Astrocyte of the cerebellum (primary cell): Measurements from ENCODE around the gene F2RL1.
"Not testable (repeated sequence)": the region's sequence is repeated elsewhere in the genome, so short reads cannot be mapped to it uniquely, and the experiment has no call there.

ENCODE experiments used
- DNase-seq: peaks from one replicate; pipeline ENCODE4 v3.0.0-alpha.2; 2011; ENCODE audit warnings: low read depth
- H3K4me3 ChIP-seq: 2 replicates; pipeline ENCODE4 v1.5.1; 2011; ENCODE audit warnings: mild to moderate bottlenecking, low read depth, low read length, moderate library complexity
- in situ Hi-C: cut with HindIII; loops from 2 replicates; pipeline ENCODE4 v1.10.0; 2017; ENCODE audit warnings: low sequenced_read_pairs
- TF ChIP-seq, protein P1 (sequence below): IDR thresholded peaks from 2 replicates; pipeline ENCODE4 v1.5.1; 2012; ENCODE audit warnings: low read length, low read depth, moderate library complexity, mild to moderate bottlenecking; ENCODE audit errors: missing control alignments

F2RL1 gene

DNA sequence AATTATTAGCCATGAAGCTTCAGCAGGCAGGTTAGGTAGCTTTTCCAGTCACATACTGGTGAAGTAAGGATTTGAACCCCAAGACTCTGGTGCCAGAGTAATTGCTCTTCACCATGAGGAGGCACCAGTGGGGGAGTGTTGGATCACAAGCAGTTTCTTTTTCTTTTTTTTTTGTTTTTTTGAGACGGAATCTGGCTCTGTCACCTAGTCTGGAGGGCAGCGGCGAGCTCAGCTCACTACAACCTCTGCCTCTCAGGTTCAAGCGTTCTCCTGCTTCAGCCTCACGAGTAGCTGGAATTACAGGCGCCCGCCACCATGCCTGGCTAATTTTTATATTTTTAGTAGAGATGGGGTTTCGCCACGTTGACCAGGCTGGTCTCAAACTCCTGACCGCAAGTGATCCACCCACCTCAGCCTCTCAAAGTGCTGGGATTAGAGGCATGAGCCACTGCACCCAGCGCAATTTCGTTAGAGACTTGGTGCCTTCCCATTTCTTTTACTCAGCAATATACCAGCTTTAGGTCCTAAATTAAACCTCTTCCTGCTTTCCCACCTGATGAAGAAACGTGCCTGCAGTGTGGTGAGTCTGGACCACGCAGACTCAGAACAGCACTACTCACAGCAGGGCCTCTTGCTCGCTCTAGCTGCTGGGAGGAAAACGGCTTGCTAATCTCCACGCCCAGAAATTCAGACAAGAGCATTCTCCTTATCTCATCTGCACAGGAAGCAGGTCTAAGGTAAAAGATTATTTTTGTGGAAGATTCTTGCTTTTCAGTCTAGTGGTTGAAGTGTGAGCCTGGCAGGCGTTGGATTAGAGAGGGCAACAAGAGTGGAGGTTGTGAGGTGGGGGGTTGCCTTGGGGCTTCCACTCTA lies 30.8 kb downstream of the F2RL1 start, which contains the start of gene S100Z:
Gene S100Z (plus strand): TSS at position 596 of the 873 bp plus-strand sequence. CDS start 25,346 bp downstream, outside the sequence.
- TF ChIP-seq, protein P1, sequence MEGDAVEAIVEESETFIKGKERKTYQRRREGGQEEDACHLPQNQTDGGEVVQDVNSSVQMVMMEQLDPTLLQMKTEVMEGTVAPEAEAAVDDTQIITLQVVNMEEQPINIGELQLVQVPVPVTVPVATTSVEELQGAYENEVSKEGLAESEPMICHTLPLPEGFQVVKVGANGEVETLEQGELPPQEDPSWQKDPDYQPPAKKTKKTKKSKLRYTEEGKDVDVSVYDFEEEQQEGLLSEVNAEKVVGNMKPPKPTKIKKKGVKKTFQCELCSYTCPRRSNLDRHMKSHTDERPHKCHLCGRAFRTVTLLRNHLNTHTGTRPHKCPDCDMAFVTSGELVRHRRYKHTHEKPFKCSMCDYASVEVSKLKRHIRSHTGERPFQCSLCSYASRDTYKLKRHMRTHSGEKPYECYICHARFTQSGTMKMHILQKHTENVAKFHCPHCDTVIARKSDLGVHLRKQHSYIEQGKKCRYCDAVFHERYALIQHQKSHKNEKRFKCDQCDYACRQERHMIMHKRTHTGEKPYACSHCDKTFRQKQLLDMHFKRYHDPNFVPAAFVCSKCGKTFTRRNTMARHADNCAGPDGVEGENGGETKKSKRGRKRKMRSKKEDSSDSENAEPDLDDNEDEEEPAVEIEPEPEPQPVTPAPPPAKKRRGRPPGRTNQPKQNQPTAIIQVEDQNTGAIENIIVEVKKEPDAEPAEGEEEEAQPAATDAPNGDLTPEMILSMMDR, result no peak
- no peak for DNase-seq
- H3K4me3 ChIP-seq, result no peak within 1 kb of the TSS
- in situ Hi-C loops, result no loop called here

DNA sequence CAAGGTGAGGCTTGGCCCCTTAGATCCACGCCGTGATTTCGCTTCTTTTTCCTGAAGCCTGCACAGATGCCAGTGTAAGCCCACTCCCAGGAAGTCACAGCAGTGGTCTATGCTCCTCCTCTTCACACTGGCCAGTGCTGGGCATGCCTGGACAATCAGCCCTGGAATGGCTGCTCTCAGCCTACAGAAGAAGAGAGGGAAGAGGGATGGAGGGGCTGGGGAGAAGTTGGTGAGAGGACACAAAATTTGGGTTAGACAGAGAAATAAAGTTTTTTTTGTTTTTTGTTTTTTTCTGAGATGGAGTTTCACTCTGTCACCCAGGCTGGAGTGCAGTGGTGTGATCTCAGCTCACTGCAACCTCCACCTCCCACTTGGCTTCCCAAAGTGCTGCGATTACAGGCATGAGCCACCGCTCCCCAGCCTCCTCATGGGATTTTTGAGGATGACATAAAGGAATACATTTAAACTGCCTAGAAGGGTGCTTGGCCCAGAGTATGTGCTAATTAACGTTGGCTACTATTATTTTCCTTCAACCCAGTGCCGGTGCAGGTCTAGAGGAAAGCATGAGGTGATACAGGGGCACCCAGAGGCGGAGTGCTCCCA lies 31.8 kb downstream of the F2RL1 start:
- in situ Hi-C loops, result no loop called here
- TF ChIP-seq, protein P1, result no peak
- DNase-seq, result no peak
- no peak overlapping the region for H3K4me3 ChIP-seq

DNA sequence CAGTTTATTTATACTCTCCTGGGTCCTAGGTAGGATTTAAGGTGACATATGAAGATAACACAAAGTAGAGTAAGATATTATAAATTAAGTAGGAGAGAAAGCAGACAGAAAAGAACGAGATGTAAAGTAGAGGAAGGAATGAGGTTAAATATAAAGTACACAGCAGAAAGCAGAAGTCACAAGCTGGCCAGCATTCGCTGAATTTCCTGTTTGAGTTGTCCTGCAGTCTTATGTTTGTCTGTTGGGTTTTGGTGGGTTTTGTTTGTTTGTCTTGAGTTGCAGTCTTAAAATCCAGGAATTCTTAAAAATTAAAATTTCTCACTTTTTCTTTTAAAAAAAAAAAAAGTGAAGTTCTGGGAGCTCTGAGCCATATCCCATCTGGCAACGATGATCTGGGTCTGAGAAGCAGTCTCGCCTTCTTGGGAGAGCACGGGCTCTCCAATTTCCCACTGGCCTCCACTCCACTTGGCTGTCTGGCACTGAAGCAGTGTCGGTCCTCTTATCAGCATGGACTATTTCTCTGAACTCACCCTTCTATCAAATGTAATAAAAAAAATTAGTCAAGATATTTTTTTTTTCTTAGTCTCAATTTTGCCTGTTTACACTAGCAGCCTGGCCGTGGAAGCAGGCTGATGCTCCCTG lies 33.0 kb downstream of the F2RL1 start:
- DNase-seq, result no peak
- H3K4me3 ChIP-seq, result no peak overlapping the region
- TF ChIP-seq, protein P1, result no peak
- in situ Hi-C loops, result no loop called here

DNA sequence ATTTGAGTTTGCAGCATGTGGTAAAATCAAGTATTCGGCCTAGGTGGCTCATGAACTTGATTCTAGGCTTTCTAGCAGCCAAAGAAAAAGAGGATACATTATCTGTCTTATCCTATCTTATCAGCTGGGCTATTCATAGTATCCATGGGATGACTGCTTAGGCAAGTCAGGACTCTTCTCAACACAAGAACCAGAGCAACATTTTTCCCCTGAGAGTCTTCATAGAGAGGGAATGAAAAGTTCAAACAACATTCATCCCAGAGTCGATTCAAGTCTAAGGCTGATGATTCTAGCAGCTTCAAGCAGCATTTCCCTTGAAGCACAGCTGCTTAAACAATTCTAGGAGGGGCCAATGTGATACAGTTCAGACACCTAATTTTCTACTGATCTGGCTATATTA lies 33.9 kb downstream of the F2RL1 start:
- in situ Hi-C loops, result no loop called here
- no peak overlapping the region for H3K4me3 ChIP-seq
- no peak for DNase-seq
- TF ChIP-seq, protein P1, result no peak

DNA sequence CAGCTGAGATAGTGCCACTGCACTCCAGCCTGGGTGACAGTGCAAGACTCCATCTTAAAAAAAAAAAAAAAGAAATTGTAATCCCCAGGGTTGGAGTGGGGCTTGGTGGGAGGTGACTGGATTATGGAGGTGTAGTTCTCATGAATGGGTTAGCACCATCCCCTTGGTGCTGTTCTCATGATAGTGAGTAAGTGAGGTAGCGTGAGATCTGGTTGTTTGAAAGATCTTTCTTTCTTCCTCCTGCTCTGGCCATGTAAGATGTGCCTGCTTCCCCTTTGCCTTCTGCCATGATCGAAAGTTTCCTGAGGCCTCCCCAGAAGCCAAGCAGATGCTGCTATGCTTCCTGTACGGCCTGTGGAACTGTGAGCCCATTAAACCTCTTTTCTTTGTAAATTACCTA lies 34.9 kb downstream of the F2RL1 start:
- in situ Hi-C loops, H3K4me3 ChIP-seq, DNase-seq: not testable (repeated sequence)

DNA sequence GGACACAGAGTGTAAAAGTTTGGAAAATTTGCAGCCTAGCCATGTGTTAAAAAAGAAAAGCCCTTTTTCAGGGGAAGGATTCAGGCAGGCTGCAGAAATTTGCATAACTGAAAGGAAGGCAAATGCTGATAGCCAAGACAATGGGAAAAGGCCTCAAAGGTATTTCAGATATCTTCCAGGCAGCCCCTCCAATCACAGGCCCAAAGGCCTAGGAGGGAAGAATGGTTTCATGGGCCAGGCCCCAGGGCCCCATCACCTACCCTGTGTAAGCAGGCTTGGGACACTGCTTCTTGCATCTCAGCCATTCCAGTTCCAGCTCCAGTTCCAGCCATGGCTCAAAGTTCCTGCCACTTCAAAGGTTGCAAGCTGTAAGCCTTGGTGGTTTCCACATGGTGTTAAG lies 35.8 kb downstream of the F2RL1 start:
- in situ Hi-C loops, result no loop called here
- TF ChIP-seq, protein P1, result no peak
- no peak overlapping the region for H3K4me3 ChIP-seq
- no peak for DNase-seq

DNA sequence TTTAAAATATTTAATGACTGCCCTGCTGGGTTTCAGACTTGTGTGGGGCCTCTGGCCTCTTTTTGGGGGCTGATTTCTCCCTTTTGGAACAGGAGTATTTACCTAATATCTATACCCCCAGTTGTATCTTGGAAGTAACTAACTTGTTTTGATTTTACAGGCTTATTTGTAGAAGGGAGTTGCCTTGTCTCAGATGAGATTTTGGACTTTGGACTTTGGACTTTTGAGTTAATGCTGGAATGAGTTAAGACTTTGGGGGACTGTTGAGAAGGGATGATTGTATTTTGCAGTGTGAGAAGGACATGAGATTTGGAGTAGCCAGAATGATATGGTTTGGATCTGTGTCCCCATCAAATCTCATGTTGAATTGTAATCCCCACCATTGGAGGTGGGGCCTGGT lies 36.7 kb downstream of the F2RL1 start:
- DNase-seq, in situ Hi-C loops, H3K4me3 ChIP-seq: not testable (repeated sequence)
